ACHN (cell line): ENCODE measurements around the gene RPL7L1.
A peak's percentile ranks its signal among the peaks of the same experiment; 100 is the strongest.
"Not testable (repeated sequence)": the region's sequence is repeated elsewhere in the genome, so short reads cannot be mapped to it uniquely, and the experiment has no call there.

ENCODE experiments used
- DNase-seq: peaks from one replicate; pipeline ENCODE4 v3.0.0-alpha.2; 2015
- in situ Hi-C: cut with HindIII; loops from 2 replicates; pipeline ENCODE4 v1.10.0; 2017; ENCODE audit warnings: low sequenced_read_pairs, low pct_ligation_motif_present, low pct_unique_long_range_greater_than_20kb

Gene RPL7L1

DNA sequence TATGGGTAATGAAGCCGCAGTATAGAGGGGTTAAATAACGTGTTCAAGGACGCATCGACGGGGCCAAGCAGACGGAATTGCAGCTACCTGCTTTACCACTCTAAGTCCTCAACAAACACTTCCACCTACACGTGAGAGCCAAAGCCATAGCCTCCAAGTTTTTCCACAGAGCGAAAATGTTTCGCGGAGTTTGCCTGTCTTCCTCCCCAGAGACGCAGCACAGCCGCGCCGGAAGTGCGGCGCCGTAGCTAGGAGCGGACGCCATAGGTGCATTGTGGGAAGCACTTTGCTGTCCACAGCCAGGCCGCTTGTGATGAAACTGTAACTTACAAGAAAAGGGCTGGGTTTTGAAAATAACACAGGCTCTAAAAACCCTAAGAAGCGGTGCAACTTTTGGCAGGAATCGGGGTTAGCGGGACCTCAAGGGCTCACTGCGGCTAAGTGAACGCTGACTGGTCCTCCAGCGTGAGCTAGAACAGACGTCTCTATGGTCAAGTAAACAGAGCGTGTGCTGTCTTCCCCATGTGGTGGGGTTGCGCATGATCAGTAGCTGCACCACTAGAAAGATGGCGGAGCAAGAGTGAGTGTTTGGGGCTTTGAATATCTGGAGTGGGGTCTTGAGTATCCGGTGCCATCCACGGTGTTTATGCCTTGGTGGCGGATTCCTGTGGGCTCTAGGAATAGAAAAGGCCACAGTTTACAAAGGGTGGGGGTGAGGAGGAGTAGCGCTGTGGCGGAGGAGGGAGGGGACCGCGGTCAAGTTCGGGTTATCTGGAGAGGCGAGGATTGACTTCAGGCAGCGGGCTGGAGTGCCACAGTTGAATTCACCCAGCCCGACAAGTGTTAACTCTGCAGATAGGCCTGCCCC is at the start of gene RPL7L1:
RPL7L1 (plus strand) TSS at position 245 of the 868 bp plus-strand sequence; CDS start at position 540, 295 bp downstream.
- in situ Hi-C loops, result no loop called here
- DNase-seq, result peak; percentile 83

DNA sequence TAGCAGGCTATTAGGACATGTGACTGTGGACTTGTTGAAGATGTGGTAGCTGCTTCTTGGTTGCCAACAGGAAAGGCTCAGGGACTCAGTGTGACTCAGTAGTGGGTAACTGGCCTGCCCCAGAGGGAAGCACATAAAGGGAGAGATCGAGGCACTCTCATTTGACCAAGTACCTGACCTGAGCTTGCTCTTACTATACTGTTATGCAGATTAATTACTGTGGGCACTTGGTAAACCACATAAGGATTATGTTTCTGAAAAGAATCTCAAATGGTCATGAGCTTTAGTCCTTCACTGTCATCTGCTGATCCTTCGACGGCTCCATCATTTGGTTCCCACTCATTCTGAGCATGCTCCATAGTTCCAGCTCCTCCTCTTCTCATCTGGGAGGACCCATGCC is 48.2 kb upstream of the RPL7L1 start:
- DNase-seq, result no peak
- in situ Hi-C loops, result no loop called here

DNA sequence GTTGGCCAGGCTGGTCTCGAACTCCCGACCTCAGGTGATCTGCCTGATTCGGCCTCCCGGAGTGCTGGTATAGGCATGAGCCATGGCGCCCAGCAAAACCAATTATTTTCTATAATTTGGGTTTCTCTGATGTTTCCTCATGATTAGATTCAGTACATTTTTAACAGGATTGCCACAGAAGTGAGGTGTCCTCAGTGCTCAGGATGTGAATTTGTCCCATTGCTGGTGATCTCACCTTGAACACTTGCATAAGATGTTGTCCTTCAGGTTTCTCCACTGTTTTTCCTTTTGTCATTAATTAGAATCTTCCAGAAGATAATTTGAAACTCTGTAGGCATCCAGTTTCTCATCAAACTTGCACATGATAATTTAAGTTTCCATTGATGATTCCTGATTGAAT is 45.4 kb upstream of the RPL7L1 start:
- DNase-seq, result no peak
- in situ Hi-C loops, result no loop called here

DNA sequence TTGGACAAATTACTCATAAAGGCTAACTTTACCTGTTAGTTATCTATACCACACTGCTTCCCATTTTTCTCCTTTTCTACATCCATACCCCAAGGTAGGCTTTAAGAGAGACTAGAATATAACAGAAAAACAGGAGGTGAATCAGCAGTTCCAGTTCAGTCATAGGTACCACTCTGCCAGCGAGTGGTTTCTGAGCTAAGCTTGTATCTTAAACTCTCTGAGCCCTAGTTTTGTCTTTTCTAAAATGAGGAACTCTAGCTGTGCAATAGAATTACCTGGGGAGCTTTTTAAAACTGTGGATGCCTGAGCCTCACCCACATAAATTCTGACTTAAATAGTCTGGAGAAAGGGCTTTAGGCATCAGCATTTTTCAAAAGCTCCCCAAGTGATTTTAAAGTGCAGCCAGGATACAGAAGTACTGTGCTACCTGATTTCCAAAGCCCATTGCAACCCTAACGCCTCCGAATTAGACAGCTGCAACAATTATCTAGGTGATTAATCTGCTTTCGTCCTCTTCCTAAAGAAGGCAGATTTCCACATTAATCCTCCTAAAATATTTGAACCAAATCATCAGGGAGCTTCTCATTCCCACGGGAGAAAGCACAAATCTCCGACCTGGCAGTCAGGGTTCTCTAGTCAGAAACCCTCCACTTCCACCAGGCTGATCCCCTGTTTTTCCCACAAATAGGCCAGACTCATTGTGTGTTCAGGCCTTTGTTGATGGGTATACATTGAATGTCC is 37.4 kb upstream of the RPL7L1 start:
- no peak for DNase-seq
- in situ Hi-C loops, result no loop called here

DNA sequence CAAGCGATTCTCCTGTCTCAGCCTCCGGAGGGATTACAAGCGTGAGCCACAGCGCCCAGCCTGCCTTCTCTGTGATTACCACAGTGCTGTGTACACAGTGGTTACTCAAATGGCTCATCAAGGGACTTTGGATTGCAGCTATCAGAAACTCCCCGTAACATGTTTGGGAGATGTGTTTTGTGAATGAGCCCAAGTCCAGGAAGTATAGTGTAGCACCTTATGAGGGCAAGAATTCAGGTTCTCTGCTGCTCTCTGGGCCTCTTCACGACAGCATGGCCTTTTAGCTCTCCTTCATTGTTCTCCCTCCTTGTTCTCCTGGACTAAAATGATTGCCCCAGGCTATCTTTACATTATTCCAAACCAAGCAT is 34.1 kb upstream of the RPL7L1 start:
- in situ Hi-C loops, result no loop called here
- no peak for DNase-seq

DNA sequence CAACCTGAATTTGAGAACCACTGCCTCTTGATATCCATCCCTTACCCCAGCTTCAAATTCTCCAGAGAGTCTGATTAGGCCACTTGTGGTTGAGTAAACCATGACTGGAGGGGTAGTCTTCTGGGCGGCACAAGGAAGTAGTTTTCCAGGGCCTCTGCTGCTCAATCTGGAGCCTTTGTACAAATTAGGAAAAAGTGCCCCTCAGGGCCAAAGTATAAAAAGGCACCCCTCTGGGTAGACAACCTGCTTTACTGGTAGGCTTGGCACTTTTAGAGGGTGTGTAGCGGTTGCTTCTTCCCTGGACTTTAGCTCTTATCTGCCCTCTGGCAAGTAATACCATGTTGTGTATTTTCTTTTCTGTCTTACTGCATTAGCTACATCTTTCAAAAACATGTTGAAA is 32.9 kb upstream of the RPL7L1 start:
- in situ Hi-C loops, result no loop called here
- no peak for DNase-seq

DNA sequence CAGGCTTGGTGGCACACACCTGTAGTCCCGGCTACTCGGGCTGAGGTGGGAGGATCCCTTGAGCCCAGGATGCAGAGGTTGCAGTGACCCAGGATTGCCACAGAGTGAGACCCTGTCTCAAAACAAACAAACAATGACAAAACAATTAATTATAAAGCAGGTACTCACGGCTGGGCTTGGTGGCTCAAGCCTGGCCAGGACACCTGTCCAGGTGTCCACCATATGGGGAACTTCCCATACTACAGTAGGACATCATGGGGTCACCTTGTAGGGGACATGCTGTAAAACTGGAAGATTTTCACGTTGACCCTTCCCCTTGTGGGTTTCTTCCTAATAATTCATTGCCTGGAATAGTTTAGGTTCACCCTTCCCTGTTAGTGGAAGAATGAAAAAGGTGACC is 30.7 kb upstream of the RPL7L1 start:
- DNase-seq, result no peak
- in situ Hi-C loops, result no loop called here

DNA sequence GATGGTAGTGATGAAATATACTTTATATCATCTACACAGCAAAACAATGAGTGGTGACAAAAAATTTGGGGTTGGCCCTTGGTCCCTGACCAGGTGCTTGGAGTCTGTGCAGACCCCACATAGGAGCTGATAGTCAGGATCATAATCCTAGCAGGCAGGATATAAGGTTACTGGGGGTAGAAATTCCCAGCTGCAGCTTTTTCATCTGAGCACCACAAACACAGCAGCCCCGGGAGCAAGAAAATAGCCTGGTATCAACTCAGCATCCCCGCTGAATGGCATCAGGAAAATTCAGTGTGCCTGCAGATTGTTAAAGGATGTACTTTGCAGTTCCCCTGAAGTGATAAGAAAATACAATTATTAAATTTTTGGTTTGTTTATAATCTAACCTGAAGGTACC is 27.8 kb upstream of the RPL7L1 start:
- in situ Hi-C loops, result loop anchor here (25.0 kb wide), 1 partner anchor 189 kb away; no protein-coding TSS in a partner anchor
- no peak for DNase-seq

DNA sequence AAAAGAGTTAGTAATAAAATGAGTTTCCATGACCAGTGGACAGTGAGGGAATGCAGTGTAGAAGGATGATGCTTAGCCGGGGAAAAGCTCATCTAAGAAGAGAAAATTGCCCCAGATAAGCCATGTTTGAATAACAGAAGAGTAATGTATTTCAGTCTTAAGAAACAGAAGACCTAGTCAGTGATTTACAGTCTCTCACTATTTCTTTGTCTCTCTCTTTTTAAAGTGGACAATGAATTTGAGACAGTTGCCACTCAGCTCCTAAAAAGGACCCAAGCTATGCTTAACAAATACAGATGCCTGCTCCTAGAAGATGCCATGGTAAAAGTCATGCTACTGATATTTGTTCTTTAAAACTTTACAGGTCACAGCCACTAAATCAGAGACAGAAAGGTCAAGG is 19.4 kb upstream of the RPL7L1 start:
- DNase-seq, result no peak
- in situ Hi-C loops, result loop anchor here (25.0 kb wide), 1 partner anchor 198 kb away; no protein-coding TSS in a partner anchor

DNA sequence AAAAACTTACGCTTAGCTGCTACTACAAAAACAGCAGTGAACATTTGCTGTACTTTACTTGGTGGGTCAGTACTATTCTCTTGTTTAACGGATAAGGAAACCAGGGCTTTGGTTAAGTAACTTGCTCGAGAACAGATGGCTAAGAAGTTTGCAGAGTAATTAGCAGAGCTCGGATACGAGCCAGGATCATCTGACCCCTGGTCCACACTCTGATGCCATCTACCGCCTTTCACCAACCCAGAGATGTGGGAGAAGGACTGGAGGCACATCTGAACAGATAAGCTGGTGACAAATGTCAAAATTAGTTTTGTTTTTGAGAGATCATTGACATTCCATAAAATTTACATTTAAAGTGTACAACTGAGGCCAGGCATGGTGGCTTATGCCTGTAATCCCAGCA is 18.9 kb upstream of the RPL7L1 start:
- in situ Hi-C loops, result loop anchor here (25.0 kb wide), 1 partner anchor 198 kb away; no protein-coding TSS in a partner anchor
- DNase-seq, result no peak

DNA sequence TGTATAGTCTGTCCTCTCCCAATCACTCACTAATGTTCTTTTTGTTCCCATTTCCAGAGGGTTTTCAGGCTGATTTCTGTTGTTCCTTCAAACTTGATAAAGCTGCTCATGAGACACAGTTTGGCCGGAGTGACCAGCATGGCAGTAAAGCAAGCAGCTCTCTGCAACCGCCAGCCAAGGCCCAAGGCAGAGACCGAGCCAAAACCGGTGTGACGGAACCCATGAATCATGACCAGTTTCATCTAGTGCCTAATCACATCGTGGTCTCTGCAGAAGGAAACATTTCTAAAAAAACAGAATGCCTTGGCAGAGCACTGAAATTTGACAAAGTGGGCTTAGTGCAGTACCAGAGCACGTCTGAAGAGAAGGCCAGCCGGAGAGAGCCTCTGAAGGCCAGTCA is 14.8 kb upstream of the RPL7L1 start:
- in situ Hi-C loops, result loop anchor here (25.0 kb wide), 1 partner anchor 202 kb away; no protein-coding TSS in a partner anchor
- DNase-seq, result no peak

DNA sequence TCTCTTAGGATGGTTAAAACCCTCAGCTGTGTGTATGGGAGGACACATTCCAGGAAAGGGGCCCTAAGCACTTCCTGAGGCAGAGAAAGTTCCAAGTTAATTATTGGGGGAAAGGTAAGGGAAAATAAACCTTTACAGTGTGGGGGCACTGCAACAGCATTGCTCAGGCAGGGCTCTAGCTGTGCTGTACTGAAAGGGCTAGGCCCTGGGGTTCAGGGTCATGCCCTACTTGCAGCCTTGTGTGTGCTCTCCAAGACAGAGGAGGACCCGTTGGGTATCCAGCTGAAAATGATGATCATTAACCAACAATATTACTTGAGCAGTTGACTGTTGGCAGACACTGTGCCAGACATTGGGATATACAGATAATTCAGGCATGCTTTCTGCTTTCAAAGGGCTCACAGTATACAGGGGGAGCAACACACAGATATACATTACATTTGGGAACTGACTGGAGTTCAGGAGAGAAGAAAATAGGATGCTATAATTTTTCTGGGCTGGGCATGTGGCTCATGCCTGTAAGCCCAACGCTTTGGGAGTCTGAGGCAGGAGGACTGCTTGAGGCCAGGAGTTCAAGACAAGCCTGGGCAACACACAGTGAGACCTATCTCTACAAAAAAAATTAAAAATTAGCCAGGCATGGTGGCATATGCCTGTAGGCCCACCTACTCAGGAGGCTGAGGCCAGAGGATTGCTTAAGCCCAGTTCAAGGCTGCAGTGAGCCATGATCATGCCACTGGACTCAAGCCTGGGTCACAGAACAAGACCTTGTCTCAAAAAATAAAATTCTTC is 9.1 kb upstream of the RPL7L1 start:
- in situ Hi-C loops, result loop anchor here (25.0 kb wide), 1 partner anchor 208 kb away; no protein-coding TSS in a partner anchor
- no peak for DNase-seq

DNA sequence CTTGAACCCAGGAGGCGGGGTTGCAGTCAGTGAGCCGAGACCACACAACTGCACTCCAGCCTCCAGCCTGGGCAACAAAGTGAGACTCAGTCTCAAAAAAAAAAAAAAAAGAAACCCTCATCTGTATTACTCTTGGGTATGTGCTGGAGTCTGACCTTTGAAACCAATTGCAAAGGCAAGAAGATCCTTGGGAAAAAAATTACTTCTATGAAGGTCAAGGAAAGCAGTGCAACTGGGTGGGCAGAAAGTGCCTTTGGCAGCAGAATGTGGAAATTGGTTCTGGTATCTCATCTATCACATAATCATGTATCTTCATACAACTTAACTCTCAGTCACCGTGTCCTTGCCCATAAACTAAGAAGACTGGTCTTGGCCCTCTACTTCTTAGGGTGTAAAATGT is 7.7 kb upstream of the RPL7L1 start:
- DNase-seq, result no peak
- in situ Hi-C loops, result loop anchor here (25.0 kb wide), 1 partner anchor 209 kb away; no protein-coding TSS in a partner anchor

DNA sequence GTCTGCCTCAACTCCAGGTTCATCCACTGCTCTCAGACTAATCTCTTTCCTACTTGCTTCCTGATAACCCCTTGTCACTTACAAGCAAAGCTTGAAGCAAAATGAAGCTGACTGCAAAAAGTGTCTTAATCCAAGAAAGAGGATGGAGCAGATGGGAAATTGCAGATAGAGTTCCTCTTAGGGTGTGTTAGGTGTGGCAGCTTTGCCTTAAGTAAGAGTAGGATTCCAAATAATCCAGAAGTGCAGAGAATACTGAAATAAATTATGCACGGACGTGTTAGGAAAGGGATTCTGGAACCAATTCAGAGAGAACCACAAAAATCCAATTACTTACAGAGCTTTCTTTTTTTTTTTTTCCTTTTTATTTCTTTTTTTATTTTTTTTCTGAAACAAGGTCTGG is 6.1 kb upstream of the RPL7L1 start:
- in situ Hi-C loops, result loop anchor here (25.0 kb wide), 1 partner anchor 211 kb away; no protein-coding TSS in a partner anchor
- DNase-seq, result no peak

DNA sequence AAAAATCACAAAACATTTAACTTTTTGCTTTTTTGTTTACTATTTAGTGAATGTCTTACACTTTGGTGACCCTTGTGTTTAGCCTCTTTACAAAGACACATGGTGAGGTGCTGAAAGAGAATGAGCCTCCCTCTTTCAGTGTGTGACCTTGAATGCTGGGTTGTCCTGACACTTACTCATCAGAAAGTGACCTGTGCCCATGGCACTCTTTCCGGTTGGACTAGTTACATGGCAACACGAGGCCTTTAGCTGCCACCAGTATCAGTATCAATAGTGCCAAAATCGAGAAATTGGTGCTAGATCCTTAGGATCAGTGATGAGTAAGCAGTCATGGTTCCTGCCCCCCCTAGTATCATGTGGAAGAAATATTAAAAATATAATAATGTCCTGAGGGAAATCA is 1.7 kb upstream of the RPL7L1 start:
- in situ Hi-C loops, result no loop called here
- no peak for DNase-seq

DNA sequence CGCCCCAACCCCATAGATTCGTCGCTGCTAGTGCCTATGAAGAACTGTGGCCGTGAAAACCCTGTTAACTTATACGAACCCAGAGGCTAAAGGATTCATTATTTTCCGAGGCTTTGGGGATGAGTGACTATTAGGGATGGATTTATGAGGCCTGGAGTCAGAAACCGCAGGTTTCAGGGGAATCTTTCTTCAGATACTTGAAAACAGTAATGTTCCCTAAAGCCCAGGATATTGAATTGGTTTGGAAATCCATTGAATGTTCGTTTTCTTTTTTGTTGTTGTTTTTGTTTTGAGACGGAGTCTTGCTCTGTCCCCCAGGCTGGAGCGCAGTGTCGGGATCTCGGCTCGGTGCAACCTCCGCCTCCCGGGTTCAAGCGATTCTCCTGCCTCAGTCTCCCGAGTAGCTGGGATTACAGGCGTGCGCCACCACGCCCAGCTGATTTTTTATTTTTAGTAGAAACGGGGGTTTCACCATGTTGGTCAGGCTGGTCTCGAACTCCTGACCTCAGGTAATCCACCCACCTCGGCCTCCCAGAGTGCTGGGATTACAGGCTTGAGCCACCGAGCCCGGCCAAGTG is 913 bp downstream of the RPL7L1 start:
- DNase-seq, in situ Hi-C loops: not testable (repeated sequence)

DNA sequence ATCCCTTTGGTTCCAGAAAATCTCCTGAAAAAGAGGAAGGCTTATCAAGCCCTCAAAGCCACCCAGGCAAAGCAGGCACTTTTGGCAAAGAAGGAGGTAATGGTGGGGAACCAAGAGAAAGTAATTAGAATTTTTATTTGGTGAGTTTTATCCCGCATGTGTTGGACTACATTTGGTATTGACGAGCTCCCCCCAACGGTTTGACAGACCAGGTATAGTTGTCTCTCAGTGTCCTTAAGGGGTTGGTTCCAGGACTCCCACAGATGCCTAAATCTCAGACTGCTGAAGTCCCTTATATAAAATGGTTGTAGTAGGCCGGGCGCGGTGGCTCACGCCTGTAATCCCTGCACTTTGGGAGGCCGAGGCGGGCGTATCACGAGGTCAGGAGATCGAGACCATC is 1.5 kb downstream of the RPL7L1 start:
- in situ Hi-C loops, DNase-seq: not testable (repeated sequence)

DNA sequence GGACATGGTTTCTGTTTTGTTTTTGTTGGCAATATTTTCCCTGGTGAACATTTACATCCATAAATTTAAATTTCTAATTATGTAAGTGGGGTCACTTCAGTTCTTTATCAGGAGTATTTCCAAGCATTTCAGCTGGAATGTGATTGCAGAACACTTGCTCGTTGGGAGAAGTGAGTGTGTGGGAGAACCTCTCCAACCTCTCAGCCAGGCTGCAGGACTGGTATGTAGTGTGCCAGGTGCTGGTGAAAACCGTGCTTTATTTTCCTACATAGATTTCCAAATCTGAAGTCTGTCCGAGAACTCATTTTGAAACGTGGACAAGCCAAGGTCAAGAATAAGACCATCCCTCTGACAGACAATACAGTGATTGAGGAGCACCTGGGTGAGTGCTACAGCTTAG is 6.3 kb downstream of the RPL7L1 start:
- no peak for DNase-seq
- in situ Hi-C loops, result no loop called here
